OCI-LY7 (cell line): ENCODE measurements around the gene ANKRD13D. TPM values are rescaled to one million over a fixed set of nuclear protein-coding genes. Genes with fewer than 3 reads are reported as not detected.

ENCODE experiments used
- BruUV-seq: library from RNA; stranded (reverse); fragments of 400-500 nt; replicated peaks from 2 replicates; lab custom pipeline; 2021; lab: Mats Ljungman, UMichigan
- CTCF ChIA-PET: fragments of 300-600 bp; sonication (Branson Sonifier 250); formaldehyde crosslinking; loops from one replicate; lab custom pipeline; 2022; ENCODE audit warnings: antibody characterized with exemption; ENCODE audit not compliant: unreplicated experiment; lab: Charles Lee
- POLR2A ChIA-PET: fragments of 300-600 bp; sonication (Branson Sonifier 250); formaldehyde crosslinking; loops from one replicate; lab custom pipeline; 2022; ENCODE audit warnings: antibody characterized with exemption; lab: Charles Lee
- DNase-seq: peaks from one replicate; pipeline ENCODE4 v3.0.0-alpha.2; 2015; ENCODE audit warnings: low spot score
- H2AFZ ChIP-seq: fragments of 200-600 bp; sonication (generic), shearing (Covaris generic); 2 replicates; pipeline ENCODE4 v1.6.1; 2014; ENCODE audit warnings: mild to moderate bottlenecking, antibody characterized with exemption, low read length, moderate library complexity
- H3K27ac ChIP-seq: fragments of 200-600 bp; sonication (generic); 2 replicates; pipeline ENCODE4 v1.5.1; 2014; ENCODE audit warnings: mixed run types, low read depth, mild to moderate bottlenecking, moderate library complexity, low read length, inconsistent platforms; ENCODE audit not compliant: poor library complexity, severe bottlenecking
- H3K36me3 ChIP-seq: fragments of 200-600 bp; sonication (generic); 2 replicates; pipeline ENCODE4 v1.6.1; 2014; ENCODE audit warnings: mild to moderate bottlenecking, antibody characterized with exemption, low read length, moderate library complexity, mixed read lengths; ENCODE audit not compliant: insufficient read depth
- H3K4me1 ChIP-seq: fragments of 200-600 bp; sonication (generic); 2 replicates; pipeline ENCODE4 v1.5.1; 2014; ENCODE audit warnings: mild to moderate bottlenecking, low read length; ENCODE audit not compliant: insufficient read depth, poor library complexity, severe bottlenecking
- H3K4me2 ChIP-seq: fragments of 200-600 bp; sonication (generic); 2 replicates; pipeline ENCODE4 v1.6.1; 2014; ENCODE audit warnings: mild to moderate bottlenecking, low read length
- H3K4me3 ChIP-seq: fragments of 200-600 bp; sonication (generic); 2 replicates; pipeline ENCODE4 v1.5.1; 2014; ENCODE audit warnings: mild to moderate bottlenecking, low read depth, low read length; ENCODE audit not compliant: poor library complexity, severe bottlenecking
- H3K79me2 ChIP-seq: fragments of 200-600 bp; sonication (generic); 2 replicates; pipeline ENCODE4 v1.6.1; 2016; ENCODE audit warnings: low read depth, mild to moderate bottlenecking, low read length, moderate library complexity, mixed read lengths; ENCODE audit not compliant: insufficient read depth
- H3K9me2 ChIP-seq: fragments of 200-600 bp; sonication (generic); 2 replicates; pipeline ENCODE4 v1.6.1; 2016; ENCODE audit warnings: mild to moderate bottlenecking, low read length, mixed read lengths; ENCODE audit not compliant: insufficient read depth
- H3K9me3 ChIP-seq: fragments of 200-600 bp; sonication (generic); 2 replicates; pipeline ENCODE4 v1.6.1; 2014; ENCODE audit warnings: mild to moderate bottlenecking, mixed run types, low read length, mixed read lengths
- H4K20me1 ChIP-seq: fragments of 200-600 bp; sonication (generic); 2 replicates; pipeline ENCODE4 v1.6.1; 2014; ENCODE audit warnings: mild to moderate bottlenecking, antibody characterized with exemption, low read length, moderate library complexity, mixed read lengths; ENCODE audit not compliant: insufficient read depth
- EZH2phosphoT487 ChIP-seq: fragments of 200-600 bp; sonication (generic); IDR thresholded peaks from 2 replicates; pipeline ENCODE4 v1.6.1; 2018; ENCODE audit warnings: low read depth, borderline replicate concordance, mild to moderate bottlenecking, mixed run types, antibody characterized with exemption, low read length, moderate library complexity, mixed read lengths
- intact Hi-C: fragments of 100-400 bp; cut with micrococcal nuclease; formaldehyde crosslinking; loops from one replicate; pipeline ENCODE4 v1.10.0; 2022; ENCODE audit not compliant: unreplicated experiment
- total RNA-seq, 2 experiments: library from RNA; depleted of rRNA in 1 of 2; stranded (reverse); fragments of >200 nt in 1 of 2; shearing (Covaris generic) in 1 of 2; gene quantifications; 2 replicates each; pipeline ENCODE4 v1.2.3, GENCODE V29; 2014 to 2022
- TF ChIP-seq, protein P1 (sequence below): fragments of 200-600 bp; sonication (generic); conservative IDR thresholded peaks from 2 replicates; pipeline ENCODE4 v1.5.1; 2014; ENCODE audit warnings: mild to moderate bottlenecking, antibody characterized with exemption, low read length, moderate library complexity, mixed read lengths

ANKRD13D gene
- total RNA-seq, 2 experiments from 2014 or later = 119 to 136 TPM

GRCh38 chr11:67253872-67254624 is 35.1 kb upstream of the ANKRD13D start:
- DNase-seq = no peak
- BruUV-seq = no TSS peak
- CTCF ChIA-PET = interaction anchor here (1.4 kb wide), 1 partner anchor 61 kb away, joined by 3 read pairs; no protein-coding TSS in a partner anchor
- H3K4me2 ChIP-seq = no peak overlapping the region
- no peak overlapping the region for H3K4me3 ChIP-seq
- no peaks in the 10 kb centered on the region for H3K79me2 ChIP-seq
- no peaks in the 10 kb centered on the region for H3K9me3 ChIP-seq
- H3K27ac ChIP-seq = no peak overlapping the region
- TF ChIP-seq, protein P1, sequence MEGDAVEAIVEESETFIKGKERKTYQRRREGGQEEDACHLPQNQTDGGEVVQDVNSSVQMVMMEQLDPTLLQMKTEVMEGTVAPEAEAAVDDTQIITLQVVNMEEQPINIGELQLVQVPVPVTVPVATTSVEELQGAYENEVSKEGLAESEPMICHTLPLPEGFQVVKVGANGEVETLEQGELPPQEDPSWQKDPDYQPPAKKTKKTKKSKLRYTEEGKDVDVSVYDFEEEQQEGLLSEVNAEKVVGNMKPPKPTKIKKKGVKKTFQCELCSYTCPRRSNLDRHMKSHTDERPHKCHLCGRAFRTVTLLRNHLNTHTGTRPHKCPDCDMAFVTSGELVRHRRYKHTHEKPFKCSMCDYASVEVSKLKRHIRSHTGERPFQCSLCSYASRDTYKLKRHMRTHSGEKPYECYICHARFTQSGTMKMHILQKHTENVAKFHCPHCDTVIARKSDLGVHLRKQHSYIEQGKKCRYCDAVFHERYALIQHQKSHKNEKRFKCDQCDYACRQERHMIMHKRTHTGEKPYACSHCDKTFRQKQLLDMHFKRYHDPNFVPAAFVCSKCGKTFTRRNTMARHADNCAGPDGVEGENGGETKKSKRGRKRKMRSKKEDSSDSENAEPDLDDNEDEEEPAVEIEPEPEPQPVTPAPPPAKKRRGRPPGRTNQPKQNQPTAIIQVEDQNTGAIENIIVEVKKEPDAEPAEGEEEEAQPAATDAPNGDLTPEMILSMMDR = no peak
- no peak for TF ChIP-seq EZH2phosphoT487
- H3K9me2 ChIP-seq = no peaks in the 10 kb centered on the region
- H2AFZ ChIP-seq = no peak overlapping the region
- H3K4me1 ChIP-seq = no peaks in the 10 kb centered on the region
- no peaks in the 10 kb centered on the region for H4K20me1 ChIP-seq
- POLR2A ChIA-PET = interaction anchor here (0.6 to 1.5 kb wide), 2 partner anchors 14 to 22 kb away, joined by 3 read pairs; no protein-coding TSS in a partner anchor
- H3K36me3 ChIP-seq = peaks cover 83% of the 10 kb centered on the region
- intact Hi-C loops = no loop called here

DNA sequence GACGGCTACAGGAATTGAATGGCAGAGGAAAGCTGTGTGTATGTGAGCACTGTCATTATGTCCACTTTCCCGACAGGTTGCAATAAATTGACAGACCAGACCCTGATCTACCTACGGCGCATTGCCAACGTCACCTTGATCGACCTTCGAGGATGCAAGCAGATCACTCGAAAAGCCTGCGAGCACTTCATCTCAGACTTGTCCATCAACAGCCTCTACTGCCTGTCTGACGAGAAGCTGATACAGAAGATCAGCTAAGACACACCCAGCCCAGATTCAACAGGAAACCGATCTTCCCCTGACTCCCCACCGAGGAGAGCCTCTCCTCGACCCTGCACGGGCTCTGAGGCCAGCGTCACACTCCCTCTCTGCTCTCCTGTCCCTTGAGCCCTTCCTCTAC is 34.3 kb upstream of the ANKRD13D start:
- no peak overlapping the region for H3K4me3 ChIP-seq
- no peaks in the 10 kb centered on the region for H4K20me1 ChIP-seq
- CTCF ChIA-PET = no interaction called here
- no peak overlapping the region for H3K27ac ChIP-seq
- no peaks in the 10 kb centered on the region for H3K79me2 ChIP-seq
- no TSS peak for BruUV-seq
- H2AFZ ChIP-seq = no peak overlapping the region
- DNase-seq = no peak
- H3K4me2 ChIP-seq = no peak overlapping the region
- H3K9me2 ChIP-seq = no peaks in the 10 kb centered on the region
- H3K36me3 ChIP-seq = peaks cover 76% of the 10 kb centered on the region
- intact Hi-C loops = no loop called here
- POLR2A ChIA-PET = interaction anchor here (1.5 kb wide), 1 partner anchor 15 kb away, joined by 3 read pairs; no protein-coding TSS in a partner anchor
- TF ChIP-seq, protein P1 = no peak
- no peak for TF ChIP-seq EZH2phosphoT487
- H3K4me1 ChIP-seq = no peaks in the 10 kb centered on the region
- no peaks in the 10 kb centered on the region for H3K9me3 ChIP-seq

GRCh38 chr11:67255353-67255752 is 33.8 kb upstream of the ANKRD13D start:
- no peak overlapping the region for H3K27ac ChIP-seq
- H3K4me3 ChIP-seq = no peak overlapping the region
- no peaks in the 10 kb centered on the region for H3K9me3 ChIP-seq
- H2AFZ ChIP-seq = no peak overlapping the region
- ChIA-PET POLR2A (no interaction called here), CTCF (no interaction called here)
- DNase-seq = no peak
- BruUV-seq = no TSS peak
- no peak overlapping the region for H3K4me2 ChIP-seq
- H3K9me2 ChIP-seq = no peaks in the 10 kb centered on the region
- peaks cover 70% of the 10 kb centered on the region for H3K36me3 ChIP-seq
- no peaks in the 10 kb centered on the region for H4K20me1 ChIP-seq
- intact Hi-C loops = no loop called here
- no peaks in the 10 kb centered on the region for H3K79me2 ChIP-seq
- TF ChIP-seq, protein P1 = no peak
- TF ChIP-seq EZH2phosphoT487 = no peak
- H3K4me1 ChIP-seq = no peaks in the 10 kb centered on the region
